Mucosa of descending colon (tissue), 3 donors: ENCODE results near the gene ANKRD33. TPM values are rescaled to one million over a fixed set of nuclear protein-coding genes. Genes with fewer than 3 reads are reported as not detected.

Source experiments
- ATAC-seq: fragments of 200-7000 bp; cut with Tn5 transposase; one replicate; pipeline ENCODE4 v1.9.1; 2020; ENCODE audit warnings: mild to moderate bottlenecking, moderate library complexity
- DNase-seq, 3 donors: peaks; one replicate each; pipeline ENCODE4 v3.0.0-alpha.2; 2020
- H3K36me3 ChIP-seq: fragments of 200-600 bp; one replicate; pipeline ENCODE4 v1.8.0; 2021; ENCODE audit warnings: low read depth, mild to moderate bottlenecking
- H3K4me1 ChIP-seq: fragments of 200-600 bp; one replicate; pipeline ENCODE4 v1.8.0; 2021; ENCODE audit warnings: low read depth, mild to moderate bottlenecking
- H3K4me3 ChIP-seq: fragments of 200-600 bp; one replicate; pipeline ENCODE4 v1.8.0; 2021; ENCODE audit warnings: mild to moderate bottlenecking
- H3K9me3 ChIP-seq: fragments of 200-600 bp; one replicate; pipeline ENCODE4 v1.8.0; 2021; ENCODE audit warnings: mild to moderate bottlenecking
- CTCF ChIP-seq: fragments of 200-600 bp; IDR thresholded peaks from one replicate; pipeline ENCODE4 v1.8.0; 2022; ENCODE audit warnings: antibody characterized with exemption, mild to moderate bottlenecking
- intact Hi-C, 2 donors: fragments of 100-400 bp; cut with DNase I in 1 of 2; cut with micrococcal nuclease in 1 of 2; formaldehyde crosslinking; loops; one replicate each; pipeline versions ENCODE4 v1.11.0 to v1.11.1; 2022; cut with DNase I, micrococcal nuclease
- total RNA-seq, 3 donors: library from RNA; stranded (reverse); fragmentation: NEBNext Ultra II Directional in 2 of 3; extraction: Animal tissue kit (Norgen Biotek cat#: 25700) in 2 of 3; gene quantifications; one replicate each; pipeline versions ENCODE4 v1.2.1 to v1.2.4, GENCODE V29; 2021 to 2023
- donor health status: DM: no; HTN: no; CAD: no; lungs with moderate emphysema.
- donor health status: DM: no; HTN: no; CAD: no.
- donor health status: DM: no; HTN: yes; CAD: no.

ANKRD33 gene
- total RNA-seq, 3 donors from 2014 or later, result 0.46 TPM; not detected in 2

GRCh38 chr12:51896236-51896635 is 8.3 kb downstream of the ANKRD33 start:
- no peak for TF ChIP-seq CTCF
- ATAC-seq (no peak), DNase-seq (no peak)
- intact Hi-C loops, result loop anchor here in 1 of 2 donors (10.0 kb wide), 1 partner anchor 79 kb away; no protein-coding TSS in a partner anchor
- Histone ChIP-seq H3K9me3 (no peaks in the 10 kb centered on the region), H3K4me3 (no peak overlapping the region), H3K36me3 (no peaks in the 10 kb centered on the region), H3K4me1 (peaks cover 18% of the 10 kb centered on the region)

- no peak for DNase-seq
Observed at GRCh38 chr12:51897181-51897580, 9.3 kb downstream of the ANKRD33 start.

GRCh38 chr12:51898506-51898905 is 10.6 kb downstream of the ANKRD33 start:
- no peak overlapping the region for H3K4me3 ChIP-seq
- H3K4me1 ChIP-seq, result peaks cover 22% of the 10 kb centered on the region
- H3K9me3 ChIP-seq, result no peaks in the 10 kb centered on the region
- peak; percentile 57 for ATAC-seq
- no peak for DNase-seq
- intact Hi-C loops, result loop anchor here in 1 of 2 donors (10.0 kb wide), 1 partner anchor 76 kb away; no protein-coding TSS in a partner anchor
- no peak for TF ChIP-seq CTCF
- no peaks in the 10 kb centered on the region for H3K36me3 ChIP-seq

More at GRCh38 chr12:51897181-51897580, 9.3 kb downstream of the ANKRD33 start:
- Histone ChIP-seq H3K36me3 (no peaks in the 10 kb centered on the region), H3K9me3 (no peaks in the 10 kb centered on the region), H3K4me3 (no peak overlapping the region), H3K4me1 (peaks cover 22% of the 10 kb centered on the region)
- no peak for TF ChIP-seq CTCF
- no peak for ATAC-seq
- intact Hi-C loops, result loop anchor here in 1 of 2 donors (10.0 kb wide), 1 partner anchor 78 kb away; no protein-coding TSS in a partner anchor

GRCh38 chr12:51898937-51899336 is 11.0 kb downstream of the ANKRD33 start:
- no peak for TF ChIP-seq CTCF
- ATAC-seq, result peak; percentile 7
- Histone ChIP-seq H3K4me3 (no peak overlapping the region), H3K4me1 (peaks cover 22% of the 10 kb centered on the region), H3K9me3 (no peaks in the 10 kb centered on the region), H3K36me3 (no peaks in the 10 kb centered on the region)
- intact Hi-C loops, result loop anchor here in 1 of 2 donors (10.0 kb wide), 1 partner anchor 76 kb away; no protein-coding TSS in a partner anchor
- DNase-seq, result peak in 1 of 3 donors; percentile 28

GRCh38 chr12:51900323-51900889 is 12.5 kb downstream of the ANKRD33 start:
- TF ChIP-seq CTCF, result no peak

More at GRCh38 chr12:51900323-51900889, 12.5 kb downstream of the ANKRD33 start:
- peaks cover 15% of the 10 kb centered on the region for H3K4me1 ChIP-seq
- intact Hi-C loops, result no loop called here
- no peaks in the 10 kb centered on the region for H3K9me3 ChIP-seq
- DNase-seq (peak in 1 of 3 donors; percentile 38), ATAC-seq (no peak)
- H3K36me3 ChIP-seq, result no peaks in the 10 kb centered on the region
- H3K4me3 ChIP-seq, result no peak overlapping the region
